ENCODE data around the gene SGSM1. TPM values are rescaled to one million over a fixed set of nuclear protein-coding genes. Genes with fewer than 3 reads are reported as not detected.

The SGSM1 gene
- total RNA-seq, 1 experiment from 2014 or later, result 5.1 TPM

GRCh38 chr22:24954114-24954463 is 148.1 kb downstream of the SGSM1 start:
- no peaks in the 10 kb centered on the region for H3K36me3 ChIP-seq (ENCODE audit: control insufficient read depth in 1 of 2, insufficient read depth in 2 of 2, low read length in 2 of 2)
- no peaks in the 10 kb centered on the region for H3K9me2 ChIP-seq (ENCODE audit: insufficient read depth)
- H3K9me3 ChIP-seq (ENCODE audit: control insufficient read depth in 1 of 2, insufficient read depth in 1 of 2, low read depth in 1 of 2, low read length in 2 of 2), result no peaks in the 10 kb centered on the region
- no peaks in the 10 kb centered on the region for H3K27me3 ChIP-seq (ENCODE audit: insufficient read depth, low read length)
- POLR2A ChIA-PET, result no interaction called here
- CTCF ChIA-PET, result interaction anchor here (1.9 kb wide), 1 partner anchor 103 kb away, joined by 6 read pairs; no protein-coding TSS in a partner anchor
- BruUV-seq (replicated peaks), result TSS peak; percentile 54
- intact Hi-C loops (cut with micrococcal nuclease), result loop anchor here (5.0 kb wide), 1 partner anchor 73 kb away; no protein-coding TSS in a partner anchor
- peaks cover 60% of the 10 kb centered on the region for H3K79me2 ChIP-seq (ENCODE audit: insufficient read depth, low read length)
- H3K4me3 ChIP-seq (replicated peaks in 1 of 2; ENCODE audit: low read depth in 1 of 2, low read length in 2 of 2), result peak overlapping the region; percentile 86
- peaks cover 52 to 73% of the 10 kb centered on the region in 2 experiments for H3K4me1 ChIP-seq (ENCODE audit: control insufficient read depth in 1 of 2, insufficient read depth in 2 of 2, low read length in 2 of 2)
- peak overlapping the region; percentile 98 for H3K27ac ChIP-seq (ENCODE audit: low read depth, low read length)
- DNase-seq (ENCODE audit: low read depth, low spot score) (no peak), ATAC-seq (no peak)
- RAD21 ChIA-PET (ENCODE audit: low non-redundant PET in 1 of 2, low total read pairs in 2 of 2, uncharacterized antibody in 2 of 2, unreplicated experiment in 2 of 2), result no interaction called here
- H2AFZ ChIP-seq (ENCODE audit: low read depth, low read length, poor library complexity, severe bottlenecking), result no peak overlapping the region
- no peaks in the 10 kb centered on the region for H4K20me1 ChIP-seq (ENCODE audit: insufficient read depth)
- peak overlapping the region; percentile 92 for H3K9ac ChIP-seq (ENCODE audit: low read length)
- H3K4me2 ChIP-seq (ENCODE audit: low read length), result peak overlapping the region; percentile 93
- TF ChIP-seq ZFX (IDR thresholded peaks at IDR 0.05) (no peak), ZNF274 (IDR thresholded peaks at IDR 0.05; ENCODE audit: low read depth, low read length) (no peak), SP1 (IDR thresholded peaks at IDR 0.05; ENCODE audit: low read depth) (no peak), JUND (IDR thresholded peaks at IDR 0.05) (no peak), CTCF (IDR thresholded peaks at IDR 0.05 in 2 of 3, conservative IDR thresholded peaks at IDR 0.05 in 1 of 3; ENCODE audit: borderline replicate concordance in 1 of 3, insufficient read depth in 1 of 3, low read depth in 2 of 3, low read length in 2 of 3) (0 out of 6 replicates have a peak, but pooled peaks of 1 of the 3 experiments have one; percentile 7), SIN3A (IDR thresholded peaks at IDR 0.05; ENCODE audit: low read depth) (no peak), EGR1 (IDR thresholded peaks at IDR 0.05; ENCODE audit: low read depth) (no peak), REST (IDR thresholded peaks at IDR 0.05; ENCODE audit: low read depth) (no peak), FOSL1 (IDR thresholded peaks at IDR 0.05; ENCODE audit: low read depth) (no peak), EZH2 (IDR thresholded peaks at IDR 0.05) (no peak), ELF1 (IDR thresholded peaks at IDR 0.05; ENCODE audit: borderline replicate concordance, low read depth) (no peak), SRF (IDR thresholded peaks at IDR 0.05; ENCODE audit: low read depth) (no peak), EZH2phosphoT487 (IDR thresholded peaks at IDR 0.05; ENCODE audit: borderline replicate concordance) (no peak), ATF3 (IDR thresholded peaks at IDR 0.05) (no peak), POLR2AphosphoS5 (IDR thresholded peaks at IDR 0.05; ENCODE audit: low read depth, low read length) (no peak), POLR2A (IDR thresholded peaks at IDR 0.05; ENCODE audit: borderline replicate concordance, extremely low read depth, insufficient read depth, insufficient read length) (no peak), RAD21 (IDR thresholded peaks at IDR 0.05; ENCODE audit: low read depth) (peak; percentile 6; the same call in 1 of the 2 replicates), CBX3 (IDR thresholded peaks at IDR 0.05; ENCODE audit: low read depth) (no peak), TCF7L2 (IDR thresholded peaks at IDR 0.05; ENCODE audit: borderline replicate concordance, extremely low read depth, insufficient read depth, insufficient read length) (no peak), CEBPB (IDR thresholded peaks at IDR 0.05; ENCODE audit: low read depth) (no peak)
- TF ChIP-seq, protein P1, sequence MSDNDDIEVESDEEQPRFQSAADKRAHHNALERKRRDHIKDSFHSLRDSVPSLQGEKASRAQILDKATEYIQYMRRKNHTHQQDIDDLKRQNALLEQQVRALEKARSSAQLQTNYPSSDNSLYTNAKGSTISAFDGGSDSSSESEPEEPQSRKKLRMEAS (IDR thresholded peaks at IDR 0.05), result 0 out of 2 replicates have a peak, but pooled peaks have one; percentile 9
- TF ChIP-seq, protein P2, sequence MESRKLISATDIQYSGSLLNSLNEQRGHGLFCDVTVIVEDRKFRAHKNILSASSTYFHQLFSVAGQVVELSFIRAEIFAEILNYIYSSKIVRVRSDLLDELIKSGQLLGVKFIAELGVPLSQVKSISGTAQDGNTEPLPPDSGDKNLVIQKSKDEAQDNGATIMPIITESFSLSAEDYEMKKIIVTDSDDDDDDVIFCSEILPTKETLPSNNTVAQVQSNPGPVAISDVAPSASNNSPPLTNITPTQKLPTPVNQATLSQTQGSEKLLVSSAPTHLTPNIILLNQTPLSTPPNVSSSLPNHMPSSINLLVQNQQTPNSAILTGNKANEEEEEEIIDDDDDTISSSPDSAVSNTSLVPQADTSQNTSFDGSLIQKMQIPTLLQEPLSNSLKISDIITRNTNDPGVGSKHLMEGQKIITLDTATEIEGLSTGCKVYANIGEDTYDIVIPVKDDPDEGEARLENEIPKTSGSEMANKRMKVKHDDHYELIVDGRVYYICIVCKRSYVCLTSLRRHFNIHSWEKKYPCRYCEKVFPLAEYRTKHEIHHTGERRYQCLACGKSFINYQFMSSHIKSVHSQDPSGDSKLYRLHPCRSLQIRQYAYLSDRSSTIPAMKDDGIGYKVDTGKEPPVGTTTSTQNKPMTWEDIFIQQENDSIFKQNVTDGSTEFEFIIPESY (IDR thresholded peaks at IDR 0.05; ENCODE audit: extremely low read depth, insufficient replicate concordance, low read length), result no peak
